Stimulated activated effector memory CD8-positive, alpha-beta T cell treated with anti-CD3 and anti-CD28 coated beads, Interleukin-12 subunit alpha, Interleukin-12 subunit beta, amount 100 ng/mL, for 72 hours (primary cell): ENCODE results near the gene UQCRQ.
A peak's percentile ranks its signal among the peaks of the same experiment; 100 is the strongest.

Source experiments
- ATAC-seq: fragments of 150-1000 bp; cut with Tn5 transposase; 2 replicates; pipeline ENCODE4 v1.10.0; 2021
- DNase-seq, 2 donors: peaks; one replicate each; pipeline ENCODE4 v3.0.0; 2021 to 2022; ENCODE audit warnings: low spot score in 2 of 2
- H3K27ac Mint-ChIP-seq: one replicate; pipeline ENCODE4 v1.8.0; 2022; ENCODE audit warnings: mild to moderate bottlenecking, mixed read lengths
- H3K36me3 Mint-ChIP-seq: one replicate; pipeline ENCODE4 v1.8.0; 2022; ENCODE audit warnings: mild to moderate bottlenecking, mixed read lengths
- H3K4me1 Mint-ChIP-seq: one replicate; pipeline ENCODE4 v1.8.0; 2022; ENCODE audit warnings: mixed read lengths
- H3K4me3 Mint-ChIP-seq: one replicate; pipeline ENCODE4 v1.8.0; 2022; ENCODE audit warnings: mild to moderate bottlenecking, mixed read lengths
- H3K9me3 Mint-ChIP-seq: one replicate; pipeline ENCODE4 v1.8.0; 2022; ENCODE audit warnings: mixed read lengths

Gene UQCRQ

GRCh38 chr5:132873119-132873929, 6.9 kb downstream of the UQCRQ start, which contains the start of gene LEAP2:
TSS of gene LEAP2 (plus strand) at chr5:132873668. CDS start at chr5:132873695, 27 bp downstream.
- Mint-ChIP-seq H3K4me3 (no peak within 1 kb of the TSS), H3K36me3 (peaks cover 66% of the 10 kb centered on the region), H3K4me1 (peaks cover 6% of the 10 kb centered on the region), H3K27ac (peak within 1 kb of the TSS; percentile 55), H3K9me3 (no peaks in the 10 kb centered on the region)
- no peak for ATAC-seq
- DNase-seq, result no peak

GRCh38 chr5:132873930-132874271, 7.5 kb downstream of the UQCRQ start:
- Mint-ChIP-seq H3K27ac (peak overlapping the region; percentile 17), H3K9me3 (no peaks in the 10 kb centered on the region), H3K36me3 (peaks cover 66% of the 10 kb centered on the region), H3K4me3 (no peak overlapping the region), H3K4me1 (peaks cover 6% of the 10 kb centered on the region)
- no peak for DNase-seq
- ATAC-seq, result no peak

- Mint-ChIP-seq H3K36me3 (peaks cover 67% of the 10 kb centered on the region), H3K4me3 (no peak overlapping the region), H3K27ac (no peak overlapping the region), H3K9me3 (no peaks in the 10 kb centered on the region), H3K4me1 (no peaks in the 10 kb centered on the region)
- ATAC-seq (no peak), DNase-seq (no peak)
These were observed 9.7 kb downstream of the UQCRQ start for GRCh38 chr5:132876020-132876759.

GRCh38 chr5:132877466-132877865, 11.0 kb downstream of the UQCRQ start:
- no peak for DNase-seq
- Mint-ChIP-seq H3K27ac (no peak overlapping the region), H3K4me1 (no peaks in the 10 kb centered on the region), H3K4me3 (no peak overlapping the region), H3K36me3 (peaks cover 67% of the 10 kb centered on the region), H3K9me3 (no peaks in the 10 kb centered on the region)
- no peak for ATAC-seq

- DNase-seq (no peak), ATAC-seq (no peak)
- H3K36me3 Mint-ChIP-seq, result peaks cover 67% of the 10 kb centered on the region
- H3K4me3 Mint-ChIP-seq, result no peak overlapping the region
- H3K9me3 Mint-ChIP-seq, result no peaks in the 10 kb centered on the region
- peak overlapping the region; percentile 18 for H3K27ac Mint-ChIP-seq
- no peaks in the 10 kb centered on the region for H3K4me1 Mint-ChIP-seq
These were observed 11.5 kb downstream of the UQCRQ start for GRCh38 chr5:132877938-132878337.

- Mint-ChIP-seq H3K27ac (peak overlapping the region; percentile 45), H3K4me3 (no peak overlapping the region), H3K9me3 (no peaks in the 10 kb centered on the region), H3K36me3 (peaks cover 100% of the 10 kb centered on the region), H3K4me1 (no peaks in the 10 kb centered on the region)
- DNase-seq, result no peak
- ATAC-seq, result peak; percentile 51
These were observed 16.9 kb downstream of the UQCRQ start for GRCh38 chr5:132883261-132883834.

GRCh38 chr5:132884548-132884947, 18.1 kb downstream of the UQCRQ start:
- Mint-ChIP-seq H3K4me1 (no peaks in the 10 kb centered on the region), H3K27ac (peak overlapping the region; percentile 45), H3K4me3 (no peak overlapping the region), H3K36me3 (peaks cover 100% of the 10 kb centered on the region), H3K9me3 (no peaks in the 10 kb centered on the region)
- DNase-seq, result no peak
- ATAC-seq, result no peak

- Mint-ChIP-seq H3K9me3 (no peaks in the 10 kb centered on the region), H3K4me3 (no peak overlapping the region), H3K27ac (peak overlapping the region; percentile 49), H3K36me3 (peaks cover 98% of the 10 kb centered on the region), H3K4me1 (no peaks in the 10 kb centered on the region)
- DNase-seq (no peak), ATAC-seq (no peak)
These were observed 19.8 kb downstream of the UQCRQ start for GRCh38 chr5:132886064-132886823.

GRCh38 chr5:132887283-132887682, 20.8 kb downstream of the UQCRQ start:
- Mint-ChIP-seq H3K9me3 (no peaks in the 10 kb centered on the region), H3K27ac (no peak overlapping the region), H3K4me1 (no peaks in the 10 kb centered on the region), H3K4me3 (no peak overlapping the region), H3K36me3 (peaks cover 98% of the 10 kb centered on the region)
- DNase-seq, result no peak
- no peak for ATAC-seq

GRCh38 chr5:132889501-132889900, 23.1 kb downstream of the UQCRQ start:
- Mint-ChIP-seq H3K27ac (peak overlapping the region; percentile 13), H3K4me3 (no peak overlapping the region), H3K9me3 (no peaks in the 10 kb centered on the region), H3K4me1 (no peaks in the 10 kb centered on the region), H3K36me3 (peaks cover 96% of the 10 kb centered on the region)
- no peak for DNase-seq
- ATAC-seq, result no peak

- H3K4me1 Mint-ChIP-seq, result no peaks in the 10 kb centered on the region
- no peak for ATAC-seq
- H3K4me3 Mint-ChIP-seq, result no peak overlapping the region
- H3K27ac Mint-ChIP-seq, result no peak overlapping the region
- peaks cover 96% of the 10 kb centered on the region for H3K36me3 Mint-ChIP-seq
- no peak for DNase-seq
- no peaks in the 10 kb centered on the region for H3K9me3 Mint-ChIP-seq
These were observed 24.4 kb downstream of the UQCRQ start for GRCh38 chr5:132890817-132891216.

GRCh38 chr5:132895719-132896305, 29.4 kb downstream of the UQCRQ start:
- H3K4me3 Mint-ChIP-seq, result no peak overlapping the region
- H3K27ac Mint-ChIP-seq, result no peak overlapping the region
- no peak for DNase-seq
- no peak for ATAC-seq
- H3K36me3 Mint-ChIP-seq, result peaks cover 96% of the 10 kb centered on the region
- no peaks in the 10 kb centered on the region for H3K9me3 Mint-ChIP-seq
- H3K4me1 Mint-ChIP-seq, result no peaks in the 10 kb centered on the region

GRCh38 chr5:132896685-132897084, 30.2 kb downstream of the UQCRQ start:
- Mint-ChIP-seq H3K4me3 (no peak overlapping the region), H3K4me1 (no peaks in the 10 kb centered on the region), H3K9me3 (no peaks in the 10 kb centered on the region), H3K36me3 (peaks cover 98% of the 10 kb centered on the region), H3K27ac (peak overlapping the region; percentile 65)
- ATAC-seq (no peak), DNase-seq (no peak)

GRCh38 chr5:132898094-132898493, 31.7 kb downstream of the UQCRQ start:
- H3K9me3 Mint-ChIP-seq, result no peaks in the 10 kb centered on the region

GRCh38 chr5:132901036-132901435, 34.6 kb downstream of the UQCRQ start:
- Mint-ChIP-seq H3K4me1 (peaks cover 9% of the 10 kb centered on the region), H3K27ac (no peak overlapping the region), H3K36me3 (peaks cover 81% of the 10 kb centered on the region), H3K9me3 (no peaks in the 10 kb centered on the region), H3K4me3 (no peak overlapping the region)
- no peak for ATAC-seq
- no peak for DNase-seq

More at GRCh38 chr5:132898094-132898493, 31.7 kb downstream of the UQCRQ start:
- Mint-ChIP-seq H3K4me3 (no peak overlapping the region), H3K36me3 (peaks cover 96% of the 10 kb centered on the region), H3K4me1 (no peaks in the 10 kb centered on the region), H3K27ac (no peak overlapping the region)
- DNase-seq, result no peak
- ATAC-seq, result peak; percentile 59
